Measurements from ENCODE around the gene TRPM3. TPM values are rescaled to one million over a fixed set of nuclear protein-coding genes. Genes with fewer than 3 reads are reported as not detected.

The TRPM3 gene
- total and polyA plus RNA-seq, 4 donors: 0.07 to 0.89 (median 0.67) TPM

- Histone ChIP-seq H3K9ac (ENCODE audit: low read depth in 1 of 2, low read length in 2 of 2) (no peak overlapping the region), H3K4me1 (ENCODE audit: control insufficient read depth in 4 of 4, insufficient read depth in 4 of 4, low read length in 3 of 4) (no peaks in the 10 kb centered on the region), H3K4me3 (ENCODE audit: low read depth in 1 of 3, low read length in 3 of 3) (no peak overlapping the region), H3K9me3 (ENCODE audit: control insufficient read depth in 4 of 4, low read length in 3 of 4) (no peaks in the 10 kb centered on the region), H3K27me3 (ENCODE audit: control insufficient read depth in 4 of 4, insufficient read depth in 4 of 4, low read length in 3 of 4) (no peaks in the 10 kb centered on the region), H3K27ac (ENCODE audit: low read depth in 1 of 2, low read length in 2 of 2) (no peak overlapping the region), H3K36me3 (ENCODE audit: control insufficient read depth in 4 of 4, insufficient read depth in 3 of 4, low read depth in 1 of 4, low read length in 3 of 4) (no peaks in the 10 kb centered on the region)
- no peak for DNase-seq (ENCODE audit: low spot score)
- no peak for TF ChIP-seq SP1 (IDR thresholded peaks at IDR 0.05)
- no peak for TF ChIP-seq MAX (IDR thresholded peaks at IDR 0.05)
- TF ChIP-seq ZBTB33 (IDR thresholded peaks at IDR 0.05): no peak
- TF ChIP-seq FOXA1 (IDR thresholded peaks at IDR 0.05): no peak
- WGBS: 94% methylated on average over 4 of the region's 4 CpGs
Observed at GRCh38 chr9:70534061-70534460, 587.4 kb downstream of the TRPM3 start.

- H3K9ac ChIP-seq (ENCODE audit: low read depth in 1 of 2, low read length in 2 of 2): no peak overlapping the region
- H3K4me1 ChIP-seq (ENCODE audit: control insufficient read depth in 4 of 4, insufficient read depth in 4 of 4, low read length in 3 of 4): no peaks in the 10 kb centered on the region
- 90% methylated on average over 5 of the region's 5 CpGs for WGBS
- no peak for TF ChIP-seq FOXA1 (IDR thresholded peaks at IDR 0.05)
- no peak for TF ChIP-seq HNF4A (conservative IDR thresholded peaks at IDR 0.05)
- TF ChIP-seq RXRA (IDR thresholded peaks at IDR 0.05): no peak
- TF ChIP-seq FOXA2 (IDR thresholded peaks at IDR 0.05): no peak
- no peak for TF ChIP-seq NR2F2 (IDR thresholded peaks at IDR 0.05)
- no peak for TF ChIP-seq HNF4G (IDR thresholded peaks at IDR 0.05)
- TF ChIP-seq TAF1 (conservative IDR thresholded peaks at IDR 0.05): no peak
- no peak for TF ChIP-seq REST (IDR thresholded peaks at IDR 0.05)
- no peak for TF ChIP-seq ZBTB33 (IDR thresholded peaks at IDR 0.05)
- TF ChIP-seq ATF3 (IDR thresholded peaks at IDR 0.05): no peak
- TF ChIP-seq RAD21 (IDR thresholded peaks at IDR 0.05): no peak
- TF ChIP-seq JUND (IDR thresholded peaks at IDR 0.05): no peak
- no peak for TF ChIP-seq EGR1 (IDR thresholded peaks at IDR 0.05; ENCODE audit: low read depth in 2 of 2)
- TF ChIP-seq CTCF (IDR thresholded peaks at IDR 0.05; ENCODE audit: low read depth, low read length, missing input control): no peak
- TF ChIP-seq YY1 (IDR thresholded peaks at IDR 0.05): no peak
- no peaks in the 10 kb centered on the region for H3K36me3 ChIP-seq (ENCODE audit: control insufficient read depth in 4 of 4, insufficient read depth in 3 of 4, low read depth in 1 of 4, low read length in 3 of 4)
- H3K27me3 ChIP-seq (ENCODE audit: control insufficient read depth in 4 of 4, insufficient read depth in 4 of 4, low read length in 3 of 4): no peaks in the 10 kb centered on the region
- no peaks in the 10 kb centered on the region for H3K9me3 ChIP-seq (ENCODE audit: control insufficient read depth in 4 of 4, low read length in 3 of 4)
- H3K27ac ChIP-seq (ENCODE audit: low read depth in 1 of 2, low read length in 2 of 2): no peak overlapping the region
- DNase-seq (ENCODE audit: low spot score): no peak
- H3K4me3 ChIP-seq (ENCODE audit: low read depth in 1 of 3, low read length in 3 of 3): no peak overlapping the region
Observed at GRCh38 chr9:70533492-70533891, 587.9 kb downstream of the TRPM3 start.

Data from liver (tissue), 9 donors.